Chondrocyte (in vitro differentiated cells): ENCODE data around the gene ADCY1. TPM values are rescaled to one million over a fixed set of nuclear protein-coding genes. Genes with fewer than 3 reads are reported as not detected.

Source experiments
- DNase-seq: peaks from one replicate; pipeline ENCODE4 v3.0.0; 2021; ENCODE audit warnings: mixed read lengths, low spot score
- H3K27ac Mint-ChIP-seq: one replicate; pipeline ENCODE4 v1.8.0; 2021; ENCODE audit warnings: mild to moderate bottlenecking, moderate library complexity, mixed read lengths; ENCODE audit not compliant: unreplicated experiment
- H3K27me3 Mint-ChIP-seq: 2 replicates; pipeline ENCODE4 v1.8.0; 2021; ENCODE audit warnings: low read depth, mixed read lengths
- H3K36me3 Mint-ChIP-seq: 2 replicates; pipeline ENCODE4 v1.8.0; 2021; ENCODE audit warnings: low read depth, mixed read lengths
- H3K4me1 Mint-ChIP-seq: 2 replicates; pipeline ENCODE4 v1.8.0; 2021; ENCODE audit warnings: low read depth, mild to moderate bottlenecking, mixed read lengths
- H3K4me3 Mint-ChIP-seq: one replicate; pipeline ENCODE4 v1.8.0; 2021; ENCODE audit warnings: mild to moderate bottlenecking, moderate library complexity, mixed read lengths; ENCODE audit not compliant: unreplicated experiment
- H3K9me3 Mint-ChIP-seq: 2 replicates; pipeline ENCODE4 v1.8.0; 2021; ENCODE audit warnings: low read depth, mixed read lengths
- CTCF ChIP-seq: fragments of 200-600 bp; sonication (generic); IDR thresholded peaks from 2 replicates; pipeline ENCODE4 v1.5.0; 2021; ENCODE audit warnings: antibody characterized with exemption, mild to moderate bottlenecking, moderate library complexity
- total RNA-seq: library from RNA; stranded (reverse); gene quantifications from 3 replicates; pipeline ENCODE4 v1.2.1, GENCODE V29; 2021

ADCY1 gene
- total RNA-seq, 1 donor from 2014 or later: 0.50 TPM

- no peak for DNase-seq
- TF ChIP-seq CTCF: no peak
- Mint-ChIP-seq H3K27me3 (no peaks in the 10 kb centered on the region), H3K27ac (no peak overlapping the region), H3K4me1 (peaks cover 8% of the 10 kb centered on the region), H3K4me3 (no peak overlapping the region), H3K9me3 (no peaks in the 10 kb centered on the region), H3K36me3 (no peaks in the 10 kb centered on the region)
Measured at GRCh38 chr7:45685619-45686240, 111.6 kb downstream of the ADCY1 start.

GRCh38 chr7:45686441-45687184 lies 112.4 kb downstream of the ADCY1 start:
- no peaks in the 10 kb centered on the region for H3K36me3 Mint-ChIP-seq
- H3K27me3 Mint-ChIP-seq: no peaks in the 10 kb centered on the region
- no peak for TF ChIP-seq CTCF
- H3K27ac Mint-ChIP-seq: no peak overlapping the region
- no peak for DNase-seq
- no peak overlapping the region for H3K4me3 Mint-ChIP-seq
- peaks cover 8% of the 10 kb centered on the region for H3K4me1 Mint-ChIP-seq
- no peaks in the 10 kb centered on the region for H3K9me3 Mint-ChIP-seq

DNA sequence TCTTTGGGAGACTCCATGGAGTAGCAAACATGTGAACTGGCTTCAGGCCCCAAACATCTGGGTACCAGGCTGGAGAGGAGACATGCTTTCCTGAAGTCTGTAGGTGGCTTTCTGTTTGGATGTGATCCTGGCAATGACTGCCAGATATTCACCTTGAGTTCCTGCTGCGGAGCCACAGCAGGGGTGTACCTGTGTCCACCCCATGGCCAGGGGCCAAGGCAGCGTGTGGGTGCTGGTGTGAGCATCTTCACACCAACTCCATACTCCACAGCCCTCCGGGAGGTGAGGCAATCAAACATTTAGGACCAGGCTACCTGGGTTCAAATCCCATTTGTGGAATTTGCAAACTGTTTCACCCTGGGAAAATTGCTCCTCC lies 113.0 kb downstream of the ADCY1 start:
- no peaks in the 10 kb centered on the region for H3K27me3 Mint-ChIP-seq
- H3K9me3 Mint-ChIP-seq: no peaks in the 10 kb centered on the region
- H3K4me3 Mint-ChIP-seq: no peak overlapping the region
- H3K4me1 Mint-ChIP-seq: peaks cover 8% of the 10 kb centered on the region
- DNase-seq: no peak
- no peak overlapping the region for H3K27ac Mint-ChIP-seq
- no peak for TF ChIP-seq CTCF
- no peaks in the 10 kb centered on the region for H3K36me3 Mint-ChIP-seq

DNA sequence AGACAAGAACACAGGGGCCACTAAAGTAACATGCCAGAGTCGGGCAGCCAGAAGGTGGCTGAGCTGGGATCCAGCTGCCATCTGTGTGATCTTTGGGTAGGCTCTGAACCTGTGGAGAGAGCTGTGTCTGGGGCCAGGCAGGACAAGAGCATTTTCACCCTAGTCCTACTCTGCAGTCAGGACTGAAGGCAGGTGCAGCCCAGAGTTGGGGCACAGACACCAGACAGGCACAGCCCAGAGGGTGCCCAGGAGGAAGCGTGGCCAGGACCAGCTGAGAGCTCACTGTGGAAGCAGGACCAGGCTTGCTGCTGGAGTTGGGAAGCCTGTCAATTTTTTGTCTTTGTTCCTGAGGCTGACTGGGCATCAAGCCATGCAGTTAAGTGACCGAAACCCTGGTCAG lies 113.6 kb downstream of the ADCY1 start:
- peaks cover 8% of the 10 kb centered on the region for H3K4me1 Mint-ChIP-seq
- H3K27ac Mint-ChIP-seq: no peak overlapping the region
- no peak for DNase-seq
- no peak overlapping the region for H3K4me3 Mint-ChIP-seq
- no peak for TF ChIP-seq CTCF
- H3K27me3 Mint-ChIP-seq: no peaks in the 10 kb centered on the region
- no peaks in the 10 kb centered on the region for H3K9me3 Mint-ChIP-seq
- no peaks in the 10 kb centered on the region for H3K36me3 Mint-ChIP-seq

DNA sequence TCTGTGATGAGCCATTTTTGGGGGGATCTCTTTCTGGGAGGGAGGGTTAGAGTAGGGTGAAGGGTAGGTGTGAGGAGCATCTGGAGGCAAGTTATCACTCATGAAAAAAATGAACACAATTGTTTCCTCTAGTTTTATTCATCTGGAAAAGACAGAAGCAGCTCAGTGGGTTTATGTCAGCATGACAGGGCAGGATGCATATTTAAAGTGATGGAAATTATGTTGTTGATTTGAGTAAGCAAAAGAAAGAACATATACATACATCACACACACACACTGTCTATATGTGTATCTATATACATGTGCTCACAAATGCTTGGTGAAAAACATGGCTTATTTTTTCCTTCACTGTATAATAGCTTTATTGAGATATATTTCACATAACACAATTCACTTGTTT lies 114.2 kb downstream of the ADCY1 start:
- Mint-ChIP-seq H3K36me3 (no peaks in the 10 kb centered on the region), H3K9me3 (no peaks in the 10 kb centered on the region), H3K4me1 (peaks cover 8% of the 10 kb centered on the region), H3K27me3 (no peaks in the 10 kb centered on the region), H3K27ac (no peak overlapping the region), H3K4me3 (no peak overlapping the region)
- no peak for DNase-seq
- no peak for TF ChIP-seq CTCF
